Epithelial cell of proximal tubule (primary cell): ENCODE results near the gene THBS3. TPM values are rescaled to one million over a fixed set of nuclear protein-coding genes. Genes with fewer than 3 reads are reported as not detected.
"Not testable (repeated sequence)": the region's sequence is repeated elsewhere in the genome, so short reads cannot be mapped to it uniquely, and the experiment has no call there.

Experiments
- DNase-seq: peaks from one replicate; pipeline ENCODE4 v3.0.0-alpha.2; 2011; ENCODE audit warnings: low read depth
- H3K4me3 ChIP-seq: 2 replicates; pipeline ENCODE4 v1.5.1; 2011; ENCODE audit warnings: low read depth, mild to moderate bottlenecking, low read length
- total RNA-seq: library from RNA; depleted of rRNA; stranded (reverse); fragments of >200 nt; gene quantifications from 2 replicates; pipeline ENCODE4 v1.2.3, GENCODE V29; 2015
- TF ChIP-seq, protein P1 (sequence below): conservative IDR thresholded peaks from 2 replicates; pipeline ENCODE4 v1.5.1; 2012; ENCODE audit warnings: low read depth, mild to moderate bottlenecking, low read length

Gene THBS3
- total RNA-seq, 1 donor from 2014 or later = 13.2 TPM

DNA sequence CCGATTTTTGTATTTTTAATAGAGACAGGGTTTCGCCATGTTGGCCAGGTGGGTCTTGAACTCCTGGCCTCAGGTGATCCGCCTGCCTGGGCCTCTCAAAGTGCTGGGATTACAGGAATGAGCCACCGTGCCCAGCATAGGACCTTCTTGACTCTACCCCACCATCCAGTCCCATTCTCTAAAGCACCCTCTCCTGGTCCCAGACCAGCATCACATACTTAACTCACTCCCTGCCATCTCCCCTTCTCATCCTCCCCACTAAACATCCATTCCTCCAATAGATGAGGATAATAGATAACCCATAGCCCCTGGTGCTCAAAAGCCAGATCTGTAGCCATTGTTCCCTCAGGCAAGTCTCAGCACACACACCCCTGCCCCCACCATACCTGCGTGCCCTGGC lies 45.5 kb upstream of the THBS3 start:
- TF ChIP-seq, protein P1, sequence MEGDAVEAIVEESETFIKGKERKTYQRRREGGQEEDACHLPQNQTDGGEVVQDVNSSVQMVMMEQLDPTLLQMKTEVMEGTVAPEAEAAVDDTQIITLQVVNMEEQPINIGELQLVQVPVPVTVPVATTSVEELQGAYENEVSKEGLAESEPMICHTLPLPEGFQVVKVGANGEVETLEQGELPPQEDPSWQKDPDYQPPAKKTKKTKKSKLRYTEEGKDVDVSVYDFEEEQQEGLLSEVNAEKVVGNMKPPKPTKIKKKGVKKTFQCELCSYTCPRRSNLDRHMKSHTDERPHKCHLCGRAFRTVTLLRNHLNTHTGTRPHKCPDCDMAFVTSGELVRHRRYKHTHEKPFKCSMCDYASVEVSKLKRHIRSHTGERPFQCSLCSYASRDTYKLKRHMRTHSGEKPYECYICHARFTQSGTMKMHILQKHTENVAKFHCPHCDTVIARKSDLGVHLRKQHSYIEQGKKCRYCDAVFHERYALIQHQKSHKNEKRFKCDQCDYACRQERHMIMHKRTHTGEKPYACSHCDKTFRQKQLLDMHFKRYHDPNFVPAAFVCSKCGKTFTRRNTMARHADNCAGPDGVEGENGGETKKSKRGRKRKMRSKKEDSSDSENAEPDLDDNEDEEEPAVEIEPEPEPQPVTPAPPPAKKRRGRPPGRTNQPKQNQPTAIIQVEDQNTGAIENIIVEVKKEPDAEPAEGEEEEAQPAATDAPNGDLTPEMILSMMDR = no peak
- DNase-seq = no peak

DNA sequence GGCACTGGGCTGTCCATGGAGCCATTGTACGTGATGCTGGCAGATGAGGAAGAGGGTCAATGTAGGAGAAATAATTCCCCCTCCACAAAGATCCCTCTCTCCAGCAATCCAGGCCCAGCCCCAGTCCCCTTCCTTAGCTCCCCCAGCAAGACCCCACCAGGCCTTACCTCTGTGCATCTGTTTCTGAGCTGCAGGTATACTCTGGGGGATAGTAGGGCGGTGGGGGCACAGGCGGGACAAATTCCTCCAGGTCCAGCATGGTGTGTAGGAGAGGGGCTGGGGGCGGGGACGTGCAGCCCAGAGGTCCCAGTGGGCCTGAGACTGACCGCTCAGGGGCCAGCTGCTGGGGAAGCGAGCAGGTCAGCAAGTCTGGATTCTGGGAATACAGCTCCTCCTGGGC lies 43.9 kb upstream of the THBS3 start:
- no peak for DNase-seq
- no peak overlapping the region for H3K4me3 ChIP-seq
- TF ChIP-seq, protein P1 = no peak

More for the DNA sequence above, 45.5 kb upstream of the THBS3 start:
- peak overlapping the region; percentile 89 for H3K4me3 ChIP-seq

DNA sequence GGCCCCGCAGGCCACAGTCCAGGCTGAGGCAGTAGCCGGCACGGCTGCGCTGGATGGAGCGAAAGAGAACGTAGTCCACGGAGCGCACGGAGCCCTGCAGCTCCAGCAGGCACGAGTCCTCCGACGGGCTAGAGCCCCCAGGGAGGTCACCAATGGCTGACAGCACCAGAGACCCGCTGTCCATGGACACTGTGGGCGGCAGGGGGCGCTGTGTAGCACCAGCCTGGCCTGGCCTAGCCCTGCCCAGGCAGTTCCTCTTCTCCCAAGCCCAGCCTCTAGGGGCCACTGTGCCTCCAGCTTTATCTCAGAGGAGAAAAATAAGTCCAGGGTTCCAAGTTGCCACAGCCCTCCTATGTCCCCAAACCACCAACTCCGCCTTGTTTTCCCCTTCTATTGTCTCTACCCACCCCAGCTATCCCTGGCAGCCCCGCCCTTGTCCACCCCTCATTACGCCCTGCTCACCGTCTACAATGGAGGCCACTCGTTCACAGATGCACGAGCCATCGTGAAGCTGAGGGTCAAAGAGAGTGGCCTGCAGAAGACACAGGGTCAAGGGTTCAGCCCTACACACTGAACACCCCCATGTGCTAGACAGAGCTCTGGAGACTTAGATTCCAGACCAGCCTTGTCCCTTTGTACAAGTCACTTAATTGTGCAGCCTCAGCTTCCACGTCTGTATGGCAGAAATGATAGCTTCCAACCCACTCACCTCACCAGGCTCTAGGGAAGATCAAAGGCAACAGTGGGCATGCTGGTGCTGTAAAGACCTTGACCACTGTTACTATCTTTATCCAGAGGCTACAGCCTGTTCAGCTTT lies 43.1 kb upstream of the THBS3 start:
- TF ChIP-seq, protein P1 = peak; percentile 100
- DNase-seq = no peak
- no peak overlapping the region for H3K4me3 ChIP-seq

DNA sequence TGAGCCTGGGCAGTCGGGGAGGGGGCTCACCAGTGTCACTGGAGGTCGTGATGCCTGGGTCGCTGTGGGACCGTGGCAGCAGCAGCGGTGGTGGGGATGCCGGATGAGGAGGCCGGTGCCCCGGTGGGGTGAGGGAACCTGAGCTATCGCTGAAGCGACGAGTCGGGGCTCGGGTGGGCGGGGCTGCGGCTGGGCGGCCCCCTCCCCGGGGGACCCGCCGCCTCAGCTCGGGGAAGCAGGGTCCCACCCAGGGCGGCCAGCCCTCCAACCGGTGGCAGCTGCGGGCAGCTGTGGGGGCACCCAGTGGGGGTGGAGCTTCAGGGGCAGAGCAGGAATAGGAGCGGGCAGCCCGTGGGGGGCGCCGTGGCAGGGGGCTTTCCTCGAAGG lies 42.5 kb upstream of the THBS3 start:
- H3K4me3 ChIP-seq = no peak overlapping the region
- TF ChIP-seq, protein P1 = no peak
- DNase-seq = no peak

DNA sequence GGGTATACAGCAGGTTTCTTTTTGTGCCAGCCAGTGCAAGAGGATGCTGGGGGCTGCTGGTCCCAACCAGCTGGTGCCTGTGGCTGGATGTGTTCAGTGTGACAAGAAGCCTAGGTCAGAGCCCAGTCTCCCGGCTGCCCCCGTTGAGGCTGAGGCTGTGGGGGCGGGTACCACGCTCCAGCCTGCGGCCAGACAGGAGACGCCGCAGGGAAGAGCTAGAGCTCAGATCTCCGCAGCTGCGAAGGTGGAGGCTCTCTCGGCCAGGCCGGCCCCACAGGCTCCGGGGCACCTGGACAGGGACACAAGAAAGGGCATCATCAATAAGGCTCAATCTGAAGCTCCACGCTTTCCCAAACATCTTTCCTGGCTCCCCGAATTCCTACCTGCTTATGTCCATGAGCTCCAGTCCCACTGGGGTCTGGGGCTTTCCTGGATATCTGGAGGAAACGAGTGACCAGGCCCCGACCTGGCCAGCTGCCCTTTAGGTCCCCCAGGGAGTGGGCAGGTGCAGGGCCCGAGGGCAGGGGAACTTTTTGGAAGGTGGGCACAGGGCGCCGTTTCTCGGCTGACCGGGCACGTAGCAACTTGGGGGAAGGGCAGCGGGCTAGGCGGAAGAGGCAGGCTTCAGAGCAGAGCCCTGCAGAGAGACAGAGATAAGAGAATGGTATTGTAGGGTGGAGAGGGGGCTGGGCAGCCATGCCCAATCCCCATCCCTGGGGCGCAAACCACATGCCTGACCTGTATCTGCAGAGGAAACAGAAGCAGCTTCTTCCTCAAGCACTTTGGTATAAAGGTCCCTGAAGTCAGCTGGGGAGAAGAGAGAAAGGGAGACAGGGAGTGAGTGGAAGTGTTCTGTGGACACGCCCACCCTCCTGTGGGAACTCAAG lies 40.2 kb upstream of the THBS3 start:
- TF ChIP-seq, protein P1 = no peak
- no peak overlapping the region for H3K4me3 ChIP-seq

DNA sequence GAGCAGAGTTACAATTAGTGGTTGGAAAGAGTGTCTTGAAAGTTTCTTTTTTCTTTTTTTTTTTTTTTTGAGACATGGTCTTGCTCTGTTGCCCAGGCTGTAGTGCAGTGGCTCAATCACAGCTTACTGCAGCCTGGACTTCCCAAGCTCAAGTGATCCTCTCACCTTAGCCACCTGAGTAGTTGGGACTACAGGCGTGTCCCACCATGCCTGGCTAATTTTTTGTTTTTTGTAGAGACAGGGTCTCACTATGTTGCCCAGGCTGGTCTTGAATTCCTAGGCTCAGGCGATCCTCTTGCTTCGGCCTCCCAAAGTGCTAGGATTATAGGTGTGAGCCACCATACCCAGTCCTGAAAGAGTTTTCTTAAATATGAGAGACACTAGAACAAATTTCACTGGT lies 39.1 kb upstream of the THBS3 start:
- not testable (repeated sequence) for H3K4me3 ChIP-seq, DNase-seq

More for the DNA sequence above, 40.2 kb upstream of the THBS3 start:
- DNase-seq = no peak

GRCh38 chr1:155245163-155245524 lies 37.4 kb upstream of the THBS3 start:
- TF ChIP-seq, protein P1 = no peak
- no peak for DNase-seq
- peak overlapping the region; percentile 78 for H3K4me3 ChIP-seq
